ACC112 (cell line): Measurements from ENCODE around the gene CTNNA3.

Experiments used
- H2AFZ ChIP-seq: fragments of 200-600 bp; sonication (generic); one replicate; pipeline ENCODE4 v1.6.0; 2017; ENCODE audit warnings: antibody characterized with exemption, low read length; ENCODE audit not compliant: unreplicated experiment
- H3K27ac ChIP-seq: fragments of 200-600 bp; sonication (generic); 2 replicates; pipeline ENCODE4 v1.5.1; 2014; ENCODE audit warnings: low read depth, mild to moderate bottlenecking, antibody characterized with exemption, low read length, moderate library complexity
- H3K27me3 ChIP-seq: fragments of 200-600 bp; sonication (generic); 2 replicates; pipeline ENCODE4 v1.6.1; 2014; ENCODE audit warnings: mild to moderate bottlenecking, antibody characterized with exemption, low read length, moderate library complexity, mixed read lengths; ENCODE audit not compliant: insufficient read depth
- H3K36me3 ChIP-seq: fragments of 200-600 bp; sonication (generic); 2 replicates; pipeline ENCODE4 v1.6.1; 2016; ENCODE audit warnings: mild to moderate bottlenecking, antibody characterized with exemption, low read length, moderate library complexity, mixed read lengths; ENCODE audit not compliant: insufficient read depth
- H3K4me1 ChIP-seq: fragments of 200-600 bp; sonication (generic); one replicate; pipeline ENCODE4 v1.6.1; 2016; ENCODE audit warnings: low read length, mixed read lengths; ENCODE audit not compliant: insufficient read depth, unreplicated experiment, control insufficient read depth
- H3K4me3 ChIP-seq: fragments of 200-600 bp; sonication (generic); 2 replicates; pipeline ENCODE4 v1.5.1; 2014; ENCODE audit warnings: mild to moderate bottlenecking, low read depth, low read length
- H3K79me2 ChIP-seq: fragments of 200-600 bp; sonication (generic); one replicate; pipeline ENCODE4 v1.6.0; 2016; ENCODE audit warnings: low read length; ENCODE audit not compliant: control insufficient read depth, unreplicated experiment, insufficient read depth

The CTNNA3 gene

DNA sequence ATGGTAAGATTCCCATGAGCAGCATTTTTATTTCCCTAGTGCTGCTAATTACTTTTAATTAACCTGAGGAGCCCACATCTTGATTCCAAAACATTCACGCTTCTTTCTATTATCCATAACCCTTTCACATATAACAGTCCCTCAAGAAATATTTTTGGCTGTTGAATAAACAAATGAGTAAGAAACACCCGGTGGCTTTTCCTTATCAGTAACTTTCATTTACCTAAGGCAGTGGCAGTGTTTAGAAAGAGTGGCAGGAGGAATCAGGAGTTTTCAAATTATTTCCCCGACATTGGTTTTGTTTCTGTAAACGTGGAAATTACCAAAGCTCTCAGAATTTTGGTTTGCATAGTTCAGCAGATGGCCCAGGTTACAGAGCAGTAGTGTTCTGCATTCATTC is 1785.8 kb downstream of the CTNNA3 start:
- Histone ChIP-seq H3K79me2 (no peaks in the 10 kb centered on the region), H3K36me3 (no peaks in the 10 kb centered on the region), H3K27me3 (no peaks in the 10 kb centered on the region), H3K4me1 (no peaks in the 10 kb centered on the region), H2AFZ (no peak overlapping the region), H3K27ac (no peak overlapping the region), H3K4me3 (no peak overlapping the region)

DNA sequence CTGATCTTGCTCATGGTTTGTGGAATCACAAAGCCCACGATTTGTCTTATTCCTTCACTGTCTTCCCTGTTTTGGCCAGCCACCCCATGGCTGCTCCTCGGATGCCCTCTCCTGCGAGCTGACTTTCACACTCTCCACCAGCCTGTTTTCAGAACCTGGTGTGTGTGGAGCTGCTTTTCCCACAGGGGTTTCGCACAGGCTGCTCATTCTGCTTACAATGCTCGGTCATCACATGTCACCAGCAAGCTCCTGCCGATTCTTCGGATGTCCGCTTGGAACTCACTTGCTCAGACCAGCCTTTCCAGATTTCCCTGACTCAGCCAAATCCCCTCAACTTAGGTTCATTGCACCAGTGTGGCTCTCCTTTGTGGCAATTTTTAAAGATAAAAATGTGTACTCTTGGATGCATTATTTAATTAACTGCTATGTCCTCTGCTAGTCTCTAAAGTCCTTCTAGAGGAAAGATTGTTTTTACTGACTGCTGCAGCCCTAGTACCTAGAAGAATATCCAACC is 1788.7 kb downstream of the CTNNA3 start:
- no peaks in the 10 kb centered on the region for H3K27me3 ChIP-seq
- H2AFZ ChIP-seq = no peak overlapping the region
- no peak overlapping the region for H3K27ac ChIP-seq
- H3K4me3 ChIP-seq = no peak overlapping the region
- H3K36me3 ChIP-seq = no peaks in the 10 kb centered on the region
- no peaks in the 10 kb centered on the region for H3K4me1 ChIP-seq
- H3K79me2 ChIP-seq = no peaks in the 10 kb centered on the region

DNA sequence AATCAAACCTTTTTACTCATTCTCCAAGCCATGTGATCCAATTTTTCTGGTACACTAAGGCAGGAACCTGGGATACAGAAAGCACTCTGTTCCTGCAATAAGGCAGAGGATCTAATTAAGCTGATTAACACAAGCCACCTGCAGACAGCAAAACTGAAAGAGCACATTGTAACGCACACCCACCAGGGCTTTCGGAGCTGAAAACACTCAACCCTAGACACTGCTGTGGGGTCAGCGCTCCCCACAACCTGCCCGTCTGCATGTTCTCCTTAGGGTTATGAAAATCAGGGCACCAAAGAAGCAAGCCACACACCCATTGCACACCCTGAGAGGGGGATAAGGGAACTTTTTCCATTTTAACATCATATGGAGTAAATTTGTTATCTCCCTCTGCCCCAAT is 1792.4 kb downstream of the CTNNA3 start:
- H3K27ac ChIP-seq = no peak overlapping the region
- no peaks in the 10 kb centered on the region for H3K79me2 ChIP-seq
- H3K4me1 ChIP-seq = no peaks in the 10 kb centered on the region
- H2AFZ ChIP-seq = no peak overlapping the region
- H3K27me3 ChIP-seq = no peaks in the 10 kb centered on the region
- H3K4me3 ChIP-seq = no peak overlapping the region
- no peaks in the 10 kb centered on the region for H3K36me3 ChIP-seq

DNA sequence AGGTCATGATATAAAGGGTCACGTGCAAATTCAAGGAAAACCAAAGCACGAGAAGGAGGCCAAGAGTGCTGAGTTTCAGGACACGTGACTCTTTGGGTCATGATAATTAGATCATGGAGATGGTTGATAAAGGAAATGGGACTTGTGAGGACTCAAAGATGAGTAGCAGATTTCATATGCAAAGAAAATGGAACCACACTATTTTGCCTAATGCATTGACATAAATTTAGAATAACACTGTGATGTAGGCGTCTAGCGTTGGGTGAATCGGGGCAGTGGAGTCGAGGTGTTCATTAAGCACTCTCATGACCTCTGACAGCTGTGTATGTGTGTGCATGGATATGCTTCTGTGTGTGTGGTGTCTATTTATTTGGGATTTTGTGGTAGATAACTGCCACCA is 1795.7 kb downstream of the CTNNA3 start:
- no peak overlapping the region for H3K4me3 ChIP-seq
- H3K27me3 ChIP-seq = no peaks in the 10 kb centered on the region
- no peaks in the 10 kb centered on the region for H3K36me3 ChIP-seq
- H3K79me2 ChIP-seq = no peaks in the 10 kb centered on the region
- no peak overlapping the region for H2AFZ ChIP-seq
- no peak overlapping the region for H3K27ac ChIP-seq
- H3K4me1 ChIP-seq = no peaks in the 10 kb centered on the region

DNA sequence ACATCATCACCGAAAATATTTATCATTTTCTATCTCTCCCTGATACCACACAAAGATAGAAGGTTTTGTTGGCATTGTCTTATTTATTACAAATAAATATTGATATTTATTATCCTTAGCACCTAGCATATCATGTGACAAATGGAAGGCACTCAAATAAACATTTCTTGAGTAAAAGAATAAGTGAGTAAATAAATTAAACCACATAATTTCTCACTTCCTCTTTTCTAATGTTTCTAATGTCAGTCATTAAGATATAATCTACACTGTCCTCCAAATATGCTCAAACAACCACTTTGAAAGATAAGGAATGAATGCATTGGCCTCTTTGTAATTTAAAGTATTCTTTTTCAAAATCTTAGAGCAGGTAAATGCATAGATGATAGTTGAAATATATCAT is 1797.9 kb downstream of the CTNNA3 start:
- Histone ChIP-seq H3K79me2 (no peaks in the 10 kb centered on the region), H3K27me3 (no peaks in the 10 kb centered on the region), H2AFZ (no peak overlapping the region), H3K4me1 (no peaks in the 10 kb centered on the region), H3K27ac (no peak overlapping the region), H3K4me3 (no peak overlapping the region), H3K36me3 (no peaks in the 10 kb centered on the region)

DNA sequence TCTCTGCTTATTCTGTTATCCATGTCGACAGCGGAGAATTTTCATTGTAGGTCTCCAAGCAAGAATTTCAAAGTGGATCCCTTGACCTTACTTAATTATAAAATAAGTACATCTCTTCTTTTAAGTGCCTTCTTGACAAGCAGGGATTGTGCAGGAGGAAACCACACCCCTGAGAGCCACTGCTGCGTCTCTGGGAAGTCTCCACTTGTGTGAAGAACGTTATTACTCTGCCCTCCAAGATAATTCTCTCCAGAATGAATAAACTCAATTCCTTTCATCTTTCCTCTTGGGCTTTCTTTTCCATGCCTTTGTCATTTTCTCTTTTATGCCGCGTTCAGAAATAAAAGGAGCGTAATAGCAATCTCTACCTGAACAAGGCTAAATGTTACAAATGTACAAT is 1801.0 kb downstream of the CTNNA3 start:
- no peaks in the 10 kb centered on the region for H3K36me3 ChIP-seq
- no peak overlapping the region for H3K4me3 ChIP-seq
- H3K27me3 ChIP-seq = no peaks in the 10 kb centered on the region
- no peaks in the 10 kb centered on the region for H3K79me2 ChIP-seq
- H2AFZ ChIP-seq = no peak overlapping the region
- H3K27ac ChIP-seq = no peak overlapping the region
- H3K4me1 ChIP-seq = no peaks in the 10 kb centered on the region

DNA sequence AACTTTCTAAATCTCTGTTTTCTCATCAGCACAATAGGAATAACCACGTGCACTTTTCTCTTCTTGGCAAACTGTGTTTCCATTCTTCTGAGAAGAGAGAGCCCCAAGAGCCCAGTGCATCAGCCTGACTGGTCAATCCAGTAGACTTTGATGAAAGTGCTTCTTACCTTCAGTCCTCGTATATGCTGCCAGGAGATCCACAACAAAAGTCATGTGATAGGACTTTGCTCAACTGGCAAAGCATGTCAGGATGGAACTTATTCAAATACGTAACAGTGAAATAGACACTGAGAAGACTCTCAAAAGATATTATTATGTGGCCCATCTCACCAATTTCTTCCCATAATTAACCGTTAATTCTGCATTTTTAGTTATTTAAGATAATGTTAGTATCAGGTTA is 1801.6 kb downstream of the CTNNA3 start:
- H3K4me1 ChIP-seq = no peaks in the 10 kb centered on the region
- H2AFZ ChIP-seq = no peak overlapping the region
- H3K36me3 ChIP-seq = no peaks in the 10 kb centered on the region
- no peaks in the 10 kb centered on the region for H3K27me3 ChIP-seq
- H3K4me3 ChIP-seq = no peak overlapping the region
- no peak overlapping the region for H3K27ac ChIP-seq
- no peaks in the 10 kb centered on the region for H3K79me2 ChIP-seq

DNA sequence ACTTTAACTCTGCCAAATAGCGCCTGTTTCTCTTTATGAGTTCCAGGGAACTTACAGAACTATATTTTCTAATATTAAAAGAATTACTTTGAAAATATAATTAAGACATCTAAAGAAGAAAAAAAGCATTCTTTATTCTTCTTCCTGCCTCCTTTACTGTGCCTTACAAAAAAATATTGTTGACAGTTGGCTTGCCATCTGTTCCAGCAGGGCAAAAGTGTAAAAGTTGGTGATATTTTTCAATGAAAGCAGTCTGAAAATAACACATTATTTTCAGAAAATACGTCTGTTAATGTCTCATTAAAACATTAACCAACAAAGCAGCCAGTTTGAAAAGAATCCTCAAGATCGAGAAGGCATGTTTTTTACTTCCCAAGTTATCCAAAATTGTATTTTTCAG is 1802.3 kb downstream of the CTNNA3 start:
- no peak overlapping the region for H2AFZ ChIP-seq
- H3K4me3 ChIP-seq = no peak overlapping the region
- no peaks in the 10 kb centered on the region for H3K36me3 ChIP-seq
- H3K4me1 ChIP-seq = no peaks in the 10 kb centered on the region
- no peak overlapping the region for H3K27ac ChIP-seq
- H3K79me2 ChIP-seq = no peaks in the 10 kb centered on the region
- H3K27me3 ChIP-seq = no peaks in the 10 kb centered on the region

DNA sequence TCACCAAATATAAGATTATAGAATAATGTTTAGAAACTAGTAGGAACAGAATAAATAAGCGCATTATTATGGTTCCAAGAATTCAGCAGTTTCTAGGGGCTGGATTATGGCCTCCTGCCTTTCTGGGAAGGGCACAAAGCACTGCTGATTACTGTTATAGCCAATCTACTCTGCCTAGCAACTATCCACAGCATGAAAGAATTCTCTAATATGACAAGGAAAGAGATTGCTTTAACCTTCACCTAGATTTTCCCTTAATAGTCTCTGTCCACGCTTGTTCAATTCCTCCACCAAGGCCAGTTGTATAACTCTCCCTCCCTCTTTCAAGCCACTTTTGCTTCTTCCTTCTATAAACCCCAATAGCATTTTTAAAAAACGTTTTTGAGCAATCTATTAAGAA is 1803.7 kb downstream of the CTNNA3 start:
- H3K4me1 ChIP-seq = no peaks in the 10 kb centered on the region
- H3K36me3 ChIP-seq = no peaks in the 10 kb centered on the region
- H3K79me2 ChIP-seq = no peaks in the 10 kb centered on the region
- no peaks in the 10 kb centered on the region for H3K27me3 ChIP-seq
- H2AFZ ChIP-seq = no peak overlapping the region
- H3K4me3 ChIP-seq = no peak overlapping the region
- no peak overlapping the region for H3K27ac ChIP-seq

DNA sequence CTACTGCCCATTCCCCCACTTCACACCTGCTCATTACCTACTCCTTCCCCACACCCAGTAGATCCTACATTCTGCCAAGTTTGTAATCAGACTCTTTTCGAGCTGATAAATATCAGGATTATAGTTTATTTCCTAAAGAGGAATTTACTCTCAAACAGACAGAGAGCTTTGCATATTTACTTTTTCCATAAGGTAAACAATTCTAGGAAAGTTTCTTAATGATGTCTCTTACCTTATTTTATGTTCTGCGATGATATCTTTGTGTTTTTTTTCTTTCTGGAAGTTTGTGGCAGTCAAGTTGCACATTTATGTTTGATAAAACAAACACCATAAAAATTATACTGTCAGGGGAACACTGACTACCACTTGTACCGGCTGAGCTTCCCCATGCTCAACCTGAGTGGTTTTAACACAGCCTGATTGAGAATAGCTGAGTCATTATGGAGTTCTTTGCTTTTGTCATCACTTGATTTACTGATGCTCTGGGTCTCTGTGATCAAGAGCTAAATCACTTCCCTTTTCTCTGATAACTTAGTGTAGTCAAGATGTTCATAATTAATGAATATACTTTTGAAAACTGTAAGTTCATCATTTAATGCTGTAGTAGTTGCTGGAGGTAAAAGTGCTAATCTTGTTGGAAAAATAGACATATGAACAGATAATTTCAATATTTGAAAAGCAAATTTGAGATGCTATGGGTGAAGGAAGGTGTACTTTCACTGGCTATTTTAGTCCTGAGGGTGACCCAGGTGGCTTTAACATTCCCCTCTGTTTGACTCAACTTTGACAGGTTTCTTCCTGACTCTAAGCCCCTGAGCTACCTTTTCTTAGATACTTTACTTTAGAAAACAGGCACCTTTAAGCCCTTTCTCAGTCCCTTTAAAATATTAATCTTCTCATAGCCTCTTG is 1804.7 kb downstream of the CTNNA3 start:
- Histone ChIP-seq H2AFZ (no peak overlapping the region), H3K79me2 (no peaks in the 10 kb centered on the region), H3K4me1 (no peaks in the 10 kb centered on the region), H3K4me3 (no peak overlapping the region), H3K36me3 (no peaks in the 10 kb centered on the region), H3K27me3 (no peaks in the 10 kb centered on the region), H3K27ac (no peak overlapping the region)

DNA sequence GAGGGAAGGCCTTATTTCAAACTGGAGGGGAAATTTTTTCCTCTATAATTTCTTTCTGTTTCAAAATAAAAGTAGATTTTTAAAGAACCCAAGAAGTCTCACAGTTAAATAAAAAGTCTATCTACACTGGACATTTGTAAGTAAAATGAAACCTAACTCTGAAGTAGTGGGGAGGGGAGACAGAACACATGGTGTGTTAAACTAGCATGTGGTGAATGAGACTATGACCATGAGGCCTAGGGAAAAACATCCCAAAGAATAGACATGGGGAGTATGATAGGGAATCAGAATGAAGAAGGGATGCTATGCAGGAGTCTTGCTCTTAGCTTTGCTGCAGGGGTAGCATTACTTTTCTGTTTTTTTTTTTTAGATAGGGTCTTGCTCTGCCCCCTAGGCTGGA is 1831.5 kb downstream of the CTNNA3 start:
- no peak overlapping the region for H2AFZ ChIP-seq
- H3K79me2 ChIP-seq = no peaks in the 10 kb centered on the region
- no peaks in the 10 kb centered on the region for H3K4me1 ChIP-seq
- H3K27me3 ChIP-seq = no peaks in the 10 kb centered on the region
- no peak overlapping the region for H3K27ac ChIP-seq
- H3K36me3 ChIP-seq = no peaks in the 10 kb centered on the region
- H3K4me3 ChIP-seq = no peak overlapping the region
